Left colon (tissue), 2 donors: ENCODE data around the gene RNU6-9. TPM values are rescaled to one million over a fixed set of nuclear protein-coding genes. Genes with fewer than 3 reads are reported as not detected.
"Not testable (repeated sequence)": the region's sequence is repeated elsewhere in the genome, so short reads cannot be mapped to it uniquely, and the experiment has no call there.

ENCODE experiments used
- ATAC-seq: fragments of 200-7000 bp; cut with Tn5 transposase; one replicate; pipeline ENCODE4 v1.9.1; 2020; ENCODE audit warnings: mild to moderate bottlenecking, moderate library complexity
- DNase-seq, 2 donors: peaks; one replicate each; pipeline ENCODE4 v3.0.0-alpha.2; 2020
- intact Hi-C, 2 donors: fragments of 100-400 bp; cut with DNase I in 1 of 2; cut with micrococcal nuclease in 1 of 2; formaldehyde crosslinking; loops; one replicate each; pipeline versions ENCODE4 v1.11.2 to v1.14.0; 2022; cut with DNase I, micrococcal nuclease
- total RNA-seq, 2 donors: library from RNA; stranded (reverse); fragmentation: NEBNext Ultra II Directional; extraction: Animal tissue kit (Norgen Biotek cat#: 25700); gene quantifications; one replicate each; pipeline ENCODE4 v1.2.1, GENCODE V29; 2021
- donor health status: DM: no; HTN: no; CAD: no.
- donor health status: DM: yes; HTN: yes; CAD: no.

Gene RNU6-9
- total RNA-seq, 2 donors from 2014 or later, result not detected

DNA sequence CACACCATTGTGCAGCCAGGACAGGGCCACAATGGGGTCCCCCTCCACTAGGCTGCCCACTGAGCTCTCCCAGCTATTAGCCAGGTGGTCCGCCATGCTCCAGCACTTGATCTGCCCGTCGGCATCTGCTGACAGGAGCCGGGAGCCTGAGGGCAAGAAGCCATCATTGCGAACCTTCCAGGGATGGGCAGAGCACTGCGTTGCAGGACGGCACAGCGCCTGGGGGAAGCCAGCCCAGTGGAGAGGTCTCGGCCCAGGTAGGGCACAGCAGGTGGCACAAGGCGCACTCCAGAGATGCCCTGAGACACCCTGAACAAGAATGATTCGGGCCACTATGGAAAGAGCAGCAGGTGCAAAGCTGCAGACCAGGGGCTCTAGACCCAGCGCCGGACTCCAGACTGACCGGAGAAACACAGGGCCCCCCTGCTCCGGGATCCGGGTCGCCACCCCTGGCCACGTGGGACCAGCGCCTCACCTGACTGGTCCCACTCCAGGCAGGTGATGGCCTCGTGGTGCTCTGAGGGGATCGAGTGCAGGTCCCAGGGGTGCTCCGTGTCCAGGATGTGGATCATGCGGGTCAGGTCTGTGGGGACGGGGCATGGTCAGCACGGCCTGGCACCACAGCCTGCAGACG lies 3.5 kb upstream of the RNU6-9 start:
- intact Hi-C loops, result no loop called here

DNA sequence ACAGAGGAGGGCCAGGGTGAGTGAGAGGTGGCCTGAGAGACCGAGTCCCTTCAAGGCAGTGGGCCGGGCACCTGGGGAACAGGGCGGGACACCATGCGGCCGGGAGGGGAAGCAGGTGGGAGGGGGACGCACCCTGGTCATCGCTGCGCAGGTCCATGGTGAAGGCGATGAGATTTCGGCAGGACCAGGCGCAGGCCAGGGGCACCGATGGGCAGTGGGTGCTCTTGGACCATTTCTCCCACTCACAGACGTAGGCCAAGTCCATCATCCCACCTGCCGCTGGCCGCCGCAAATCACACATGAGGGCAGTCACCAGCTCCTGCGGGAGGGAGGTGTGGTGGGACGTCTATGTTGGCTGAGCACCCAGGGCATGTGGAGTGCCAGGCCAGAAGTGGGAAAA lies 2.5 kb upstream of the RNU6-9 start:
- ATAC-seq (no peak), DNase-seq (no peak)
- intact Hi-C loops, result no loop called here

More for the DNA sequence above, 3.5 kb upstream of the RNU6-9 start:
- DNase-seq (no peak), ATAC-seq (no peak)

- ATAC-seq (peak; percentile 55), DNase-seq (peak; percentile 80)
- intact Hi-C loops, result not testable (repeated sequence)
These were observed 1.7 kb upstream of the RNU6-9 start for GRCh38 chr19:891421-892200.

GRCh38 chr19:892243-892893 lies 916 bp upstream of the RNU6-9 start:
- ATAC-seq, result peak; percentile 38

DNA sequence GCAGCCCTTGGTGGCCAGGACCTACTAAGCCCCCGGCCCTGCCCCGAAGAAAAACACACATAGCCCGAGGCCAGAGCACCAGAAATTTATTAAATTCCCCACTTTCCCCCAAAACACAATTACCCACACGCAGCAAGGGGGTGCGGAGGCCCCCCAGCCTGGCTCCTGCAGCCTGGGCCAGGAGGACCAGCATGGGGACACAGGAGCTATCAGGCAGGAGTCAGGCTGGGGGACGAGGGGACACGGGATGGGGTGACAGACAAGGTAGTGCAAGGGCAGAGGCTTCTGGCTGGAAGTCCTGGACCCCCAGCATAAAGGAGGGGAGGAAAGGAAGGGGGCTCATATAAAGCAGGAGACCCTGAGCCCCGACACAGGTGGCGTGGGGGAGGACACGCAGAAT lies 3.1 kb downstream of the RNU6-9 start:
- ATAC-seq (no peak), DNase-seq (no peak)
- intact Hi-C loops, result no loop called here

More at GRCh38 chr19:892243-892893, 916 bp upstream of the RNU6-9 start:
- peak in 1 of 2 donors; percentile 51 for DNase-seq
- intact Hi-C loops, result no loop called here

DNA sequence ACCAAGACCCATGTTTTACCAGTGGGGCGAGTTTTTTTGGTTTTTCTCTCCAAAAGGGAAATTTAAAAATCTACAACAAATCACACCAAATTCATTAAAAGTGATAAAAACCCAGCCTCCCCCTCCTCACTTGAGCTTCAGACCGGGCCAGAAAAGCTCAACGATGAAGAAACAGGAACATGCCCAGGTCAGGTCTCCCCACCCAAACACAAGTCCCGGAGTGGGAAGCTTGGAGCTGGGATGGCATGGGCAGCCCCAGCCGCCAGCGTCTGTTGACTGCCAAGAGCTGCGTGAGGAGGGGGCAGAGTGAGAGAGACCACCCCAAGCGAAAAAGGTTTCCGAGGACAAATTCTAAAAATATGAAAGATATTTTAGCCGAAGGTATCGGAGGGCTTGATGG lies 3.7 kb downstream of the RNU6-9 start:
- DNase-seq (no peak), ATAC-seq (no peak)
- intact Hi-C loops, result no loop called here

DNA sequence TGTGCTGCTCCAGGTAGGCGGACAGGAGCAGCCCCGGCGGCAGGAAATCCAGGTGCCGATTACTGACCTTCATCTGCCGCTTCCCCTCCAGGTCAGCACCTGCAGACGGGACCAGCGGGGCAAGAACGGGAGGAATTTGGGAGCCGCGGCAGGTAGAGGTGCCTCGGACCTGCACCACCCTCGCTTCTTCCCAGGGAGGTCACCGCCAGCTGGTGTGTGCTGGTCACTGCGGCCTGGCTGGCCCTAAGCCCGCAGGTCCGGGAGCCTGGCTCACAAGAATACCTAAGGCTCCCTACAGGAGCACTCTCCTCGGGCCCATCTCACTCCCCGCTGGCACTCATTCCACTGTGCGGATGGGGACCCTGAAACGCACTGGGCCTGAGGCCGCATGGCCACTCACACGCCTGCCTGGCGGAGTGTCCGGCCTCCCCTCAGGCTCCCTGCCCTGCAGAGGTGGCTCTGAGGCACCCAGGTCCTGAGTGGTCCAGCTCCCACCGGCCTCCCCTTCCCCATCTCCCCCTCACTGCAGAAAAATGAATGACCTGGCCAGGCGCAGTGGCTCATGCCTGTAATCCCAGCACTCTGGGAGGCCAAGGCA lies 4.3 kb downstream of the RNU6-9 start:
- ATAC-seq, result no peak
- intact Hi-C loops, result no loop called here
- DNase-seq, result no peak

DNA sequence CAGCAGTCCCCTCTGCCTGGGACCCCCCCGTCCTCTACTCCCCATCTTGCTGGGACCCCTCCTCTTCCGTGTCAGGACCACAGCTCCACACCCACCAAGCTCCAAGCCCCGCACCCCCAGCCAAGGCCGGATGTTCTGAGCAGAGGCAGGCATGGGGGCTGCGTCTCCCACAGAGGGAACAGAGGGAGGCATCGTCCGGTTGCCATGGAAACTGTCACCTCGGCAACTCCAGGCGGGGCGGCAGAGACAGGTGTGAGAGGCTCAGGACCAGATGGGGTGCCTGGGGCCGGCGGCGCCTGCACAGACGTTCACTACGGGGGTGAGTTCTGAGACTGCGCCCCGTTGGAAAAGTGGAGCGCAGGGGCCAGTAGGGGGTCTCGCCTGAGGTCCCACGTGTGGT lies 5.4 kb downstream of the RNU6-9 start:
- ATAC-seq (no peak), DNase-seq (no peak)
- intact Hi-C loops, result no loop called here

DNA sequence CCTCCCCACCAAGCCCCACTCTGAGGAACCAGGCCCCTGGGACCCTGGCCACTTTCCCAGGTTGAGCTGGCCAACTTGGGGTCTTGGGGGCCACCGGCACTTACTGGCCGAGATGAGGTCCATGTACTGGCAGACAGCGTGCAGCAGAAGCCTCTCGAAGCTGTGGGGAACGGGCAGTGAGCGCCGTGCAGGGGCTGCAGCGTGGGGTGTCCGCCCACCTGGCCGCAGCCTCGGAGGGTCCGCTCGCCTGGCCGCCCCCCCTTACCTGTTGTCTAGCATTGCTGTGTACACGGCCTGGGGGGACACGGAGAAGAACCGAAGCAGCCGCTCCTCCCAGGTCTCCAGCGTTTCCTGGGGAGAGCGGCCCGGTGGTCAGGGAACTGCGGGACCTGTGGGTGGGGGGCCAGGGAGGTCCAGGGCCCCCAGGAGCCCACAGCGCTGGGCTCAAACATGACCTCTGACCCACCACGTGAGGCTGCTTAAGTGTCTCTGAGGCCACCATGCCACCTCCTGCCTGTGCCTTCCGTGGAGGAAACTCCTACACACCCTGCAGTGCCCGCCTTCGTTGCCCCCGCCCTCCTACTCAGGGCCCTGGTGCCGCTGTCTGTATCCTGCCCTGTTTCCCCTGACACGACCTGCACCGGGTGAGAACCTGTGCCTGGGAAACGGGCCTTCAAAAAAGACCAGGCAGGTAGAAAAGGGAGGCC lies 6.2 kb downstream of the RNU6-9 start:
- intact Hi-C loops, result no loop called here
- ATAC-seq, result no peak
- no peak for DNase-seq

DNA sequence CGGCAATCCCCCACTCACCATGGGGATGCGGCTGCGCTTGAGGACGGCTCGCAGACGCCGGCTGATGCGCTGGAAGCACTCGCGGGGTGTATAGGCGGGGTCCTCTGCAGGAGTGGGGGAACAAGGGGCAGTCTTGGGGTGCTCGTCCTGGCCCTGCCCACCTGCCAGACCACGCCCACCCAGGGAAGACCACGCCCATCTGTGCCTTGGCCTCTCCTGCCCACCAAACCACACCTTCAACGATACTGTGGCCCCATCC lies 6.7 kb downstream of the RNU6-9 start:
- ATAC-seq (no peak), DNase-seq (no peak)
- intact Hi-C loops, result no loop called here

GRCh38 chr19:900302-901111 lies 7.2 kb downstream of the RNU6-9 start:
- ATAC-seq (peak; percentile 77), DNase-seq (peak in 1 of 2 donors; percentile 55)
- intact Hi-C loops, result no loop called here

DNA sequence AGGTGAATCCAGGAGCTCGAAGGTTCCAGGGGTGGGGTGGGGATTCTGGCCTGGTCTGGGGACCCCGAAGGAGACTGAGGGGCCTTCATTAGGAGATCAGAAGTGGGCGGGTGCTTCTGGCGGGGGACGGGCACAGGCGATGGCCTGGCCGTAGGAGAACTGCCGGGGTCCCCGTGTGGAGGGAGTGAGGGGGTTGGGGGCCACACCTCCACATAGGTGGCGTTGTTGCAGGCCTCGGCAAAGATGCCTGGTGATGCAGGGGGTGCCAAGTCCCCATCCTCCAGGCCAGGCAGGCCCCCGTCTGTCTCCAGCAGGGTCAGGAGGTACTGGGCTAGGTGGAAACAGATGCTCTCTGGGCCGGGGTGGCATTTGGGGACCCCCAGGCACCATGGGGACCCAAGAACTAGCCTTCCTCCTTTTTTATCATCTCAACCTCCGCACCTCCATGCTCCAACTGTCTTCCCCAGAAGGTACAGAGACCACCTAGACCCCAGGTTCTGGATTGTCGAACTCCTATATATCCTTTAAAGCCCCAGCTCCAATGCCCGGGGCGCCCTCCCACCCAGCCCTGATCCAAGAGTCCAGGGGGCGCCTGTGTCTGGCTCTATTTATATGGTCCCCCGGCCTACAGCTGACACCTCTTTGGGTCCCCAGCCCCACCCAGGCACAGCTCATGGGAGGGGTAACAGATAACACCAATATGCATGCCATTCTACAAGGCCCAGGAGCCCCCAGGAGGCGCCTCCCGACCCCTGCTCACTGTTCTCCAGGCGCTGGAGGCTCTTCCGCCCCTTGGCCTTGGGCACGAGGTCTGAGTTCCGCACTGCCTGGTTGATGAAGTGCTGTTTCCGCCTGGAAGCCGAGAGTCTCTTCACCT lies 8.2 kb downstream of the RNU6-9 start:
- ATAC-seq (no peak), DNase-seq (no peak)
- intact Hi-C loops, result no loop called here

DNA sequence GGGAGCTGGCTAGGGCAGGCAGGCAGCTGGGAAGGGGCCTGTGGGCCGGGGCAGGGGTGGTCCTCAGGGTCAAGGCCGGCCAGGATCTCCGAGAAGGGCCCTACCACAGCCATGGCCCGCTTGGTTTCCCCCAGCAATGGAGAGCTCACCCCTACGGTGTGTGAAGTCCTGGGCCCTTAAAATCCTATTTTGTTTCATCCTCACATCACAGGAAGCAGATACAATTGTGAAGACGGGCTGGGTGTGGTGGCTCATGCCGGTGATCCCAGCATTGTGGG lies 8.7 kb downstream of the RNU6-9 start:
- ATAC-seq (no peak), DNase-seq (no peak)
- intact Hi-C loops, result no loop called here

GRCh38 chr19:902446-903226 lies 9.4 kb downstream of the RNU6-9 start:
- intact Hi-C loops, result no loop called here
- no peak for ATAC-seq
- DNase-seq, result no peak

DNA sequence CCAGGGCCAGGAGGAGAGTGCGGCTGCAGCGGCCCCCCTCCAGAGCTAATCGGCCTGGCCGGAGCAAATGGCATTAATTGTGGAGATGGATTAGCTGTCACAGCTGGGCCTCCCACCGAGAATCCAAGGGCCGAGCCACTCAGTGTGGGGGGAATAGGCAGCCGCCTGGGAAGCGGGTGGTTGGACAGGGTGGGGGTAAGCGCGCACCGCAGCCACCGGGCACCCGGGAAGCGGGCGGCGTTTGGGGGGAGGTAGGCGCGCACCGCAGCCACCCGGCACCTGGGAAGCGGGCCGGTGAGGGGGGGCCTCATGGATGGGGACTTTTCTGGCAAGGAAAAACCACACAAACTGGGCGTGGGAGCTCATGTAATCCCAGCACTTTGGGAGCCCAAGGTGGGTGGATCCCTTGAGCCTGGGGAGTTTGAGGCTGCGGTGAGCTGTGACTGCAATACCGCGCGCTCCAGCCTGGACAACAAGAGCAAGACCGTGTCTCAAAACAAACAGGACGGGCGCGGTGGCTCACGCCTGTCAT lies 10.0 kb downstream of the RNU6-9 start:
- DNase-seq (no peak), ATAC-seq (no peak)
- intact Hi-C loops, result no loop called here

DNA sequence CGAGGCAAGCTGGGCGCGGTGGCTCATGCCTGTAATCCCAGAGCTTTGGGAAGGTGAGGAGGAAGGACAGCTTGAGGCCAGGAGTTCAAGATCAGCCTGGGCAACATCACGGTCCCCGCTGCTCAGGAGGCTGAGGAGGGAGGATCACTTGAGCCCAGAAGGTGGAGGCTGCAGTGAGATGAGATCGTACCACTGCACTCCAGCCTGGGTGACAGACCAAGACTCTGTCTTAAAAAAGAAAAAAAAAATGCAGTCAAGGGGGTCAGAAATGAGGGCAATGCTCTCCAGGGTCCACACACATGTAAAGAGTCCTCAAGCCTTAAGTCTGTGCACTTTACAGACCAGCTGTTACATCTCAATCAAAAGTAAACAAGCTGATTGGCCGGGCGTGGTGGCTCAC lies 11.3 kb downstream of the RNU6-9 start:
- DNase-seq (no peak), ATAC-seq (no peak)
- intact Hi-C loops, result no loop called here

DNA sequence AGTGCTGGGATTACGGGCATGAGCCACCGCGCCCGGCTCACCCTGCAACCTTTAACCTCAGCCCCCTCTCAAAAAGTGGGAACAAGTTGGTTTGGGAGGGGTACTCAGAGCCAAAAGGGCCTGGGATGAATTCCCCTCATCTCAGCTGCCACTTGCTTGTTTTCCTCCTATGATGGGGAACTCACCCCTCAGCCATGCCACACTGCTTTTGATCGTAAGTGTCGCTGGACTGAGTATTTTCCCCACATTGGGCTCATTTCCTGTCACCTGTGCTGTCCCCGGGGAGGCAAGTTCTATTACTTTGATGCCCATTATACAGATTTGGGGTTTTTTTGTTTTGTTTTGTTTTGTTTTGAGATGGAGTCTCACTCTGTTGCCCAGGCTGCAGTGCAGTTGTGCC lies 13.2 kb downstream of the RNU6-9 start:
- DNase-seq (no peak), ATAC-seq (no peak)
- intact Hi-C loops, result no loop called here
